Endothelial cell (in vitro differentiated cells): ENCODE data around the gene VAMP3. TPM values are rescaled to one million over a fixed set of nuclear protein-coding genes. Genes with fewer than 3 reads are reported as not detected.

Source experiments
- DNase-seq: peaks from one replicate; pipeline ENCODE4 v3.0.0; 2021; ENCODE audit warnings: low spot score
- H3K27ac Mint-ChIP-seq: one replicate; pipeline ENCODE4 v1.8.0; 2021; ENCODE audit warnings: mixed read lengths, inconsistent platforms; ENCODE audit not compliant: unreplicated experiment
- H3K27me3 Mint-ChIP-seq: one replicate; pipeline ENCODE4 v1.8.0; 2021; ENCODE audit warnings: mild to moderate bottlenecking, moderate library complexity, mixed read lengths, inconsistent platforms; ENCODE audit not compliant: unreplicated experiment
- H3K36me3 Mint-ChIP-seq: one replicate; pipeline ENCODE4 v1.8.0; 2021; ENCODE audit warnings: mild to moderate bottlenecking, low read depth, mixed read lengths, inconsistent platforms; ENCODE audit not compliant: unreplicated experiment
- H3K4me1 Mint-ChIP-seq: one replicate; pipeline ENCODE4 v1.8.0; 2021; ENCODE audit warnings: mild to moderate bottlenecking, mixed read lengths, inconsistent platforms; ENCODE audit not compliant: unreplicated experiment
- H3K4me3 Mint-ChIP-seq: one replicate; pipeline ENCODE4 v1.8.0; 2021; ENCODE audit warnings: mild to moderate bottlenecking, mixed read lengths, inconsistent platforms; ENCODE audit not compliant: unreplicated experiment
- H3K9me3 Mint-ChIP-seq: one replicate; pipeline ENCODE4 v1.8.0; 2021; ENCODE audit warnings: mixed read lengths, inconsistent platforms; ENCODE audit not compliant: unreplicated experiment
- total RNA-seq: library from RNA; stranded (reverse); fragmentation: NEBNext Ultra II Directional; extraction: Animal tissue kit (Norgen Biotek cat#: 25700); gene quantifications from one replicate; pipeline ENCODE4 v1.2.1, GENCODE V29; 2021; ENCODE audit not compliant: unreplicated experiment
- TF ChIP-seq, protein P1 (sequence below): fragments of 200-600 bp; sonication (generic); IDR thresholded peaks from one replicate; pipeline ENCODE4 v1.5.0; 2021; ENCODE audit warnings: antibody characterized with exemption; ENCODE audit not compliant: unreplicated experiment

VAMP3 gene
- total RNA-seq, 1 donor from 2014 or later: 91.0 TPM

DNA sequence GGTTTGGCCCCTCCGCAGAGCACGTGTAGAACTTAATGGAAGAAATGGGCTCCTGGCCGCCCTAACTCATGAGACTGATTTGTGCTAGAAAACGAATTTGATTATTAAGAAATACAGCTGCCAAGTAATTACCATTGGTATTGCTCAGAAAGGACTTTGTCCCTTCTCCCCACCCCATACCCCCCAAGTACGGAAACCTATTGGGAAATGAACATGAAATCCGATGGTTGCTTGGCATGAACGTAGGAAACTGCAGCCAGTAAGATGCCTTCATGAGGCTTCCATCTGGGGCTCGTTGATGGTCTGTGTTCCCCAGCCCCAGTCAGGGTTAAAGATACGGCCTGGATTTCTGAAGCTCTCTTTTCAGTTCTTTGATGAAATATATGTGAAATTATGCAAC lies 34.4 kb downstream of the VAMP3 start:
- Mint-ChIP-seq H3K27ac (no peak overlapping the region), H3K4me3 (no peak overlapping the region), H3K4me1 (no peaks in the 10 kb centered on the region), H3K9me3 (no peaks in the 10 kb centered on the region), H3K36me3 (no peaks in the 10 kb centered on the region), H3K27me3 (no peaks in the 10 kb centered on the region)
- DNase-seq: no peak
- TF ChIP-seq, protein P1, sequence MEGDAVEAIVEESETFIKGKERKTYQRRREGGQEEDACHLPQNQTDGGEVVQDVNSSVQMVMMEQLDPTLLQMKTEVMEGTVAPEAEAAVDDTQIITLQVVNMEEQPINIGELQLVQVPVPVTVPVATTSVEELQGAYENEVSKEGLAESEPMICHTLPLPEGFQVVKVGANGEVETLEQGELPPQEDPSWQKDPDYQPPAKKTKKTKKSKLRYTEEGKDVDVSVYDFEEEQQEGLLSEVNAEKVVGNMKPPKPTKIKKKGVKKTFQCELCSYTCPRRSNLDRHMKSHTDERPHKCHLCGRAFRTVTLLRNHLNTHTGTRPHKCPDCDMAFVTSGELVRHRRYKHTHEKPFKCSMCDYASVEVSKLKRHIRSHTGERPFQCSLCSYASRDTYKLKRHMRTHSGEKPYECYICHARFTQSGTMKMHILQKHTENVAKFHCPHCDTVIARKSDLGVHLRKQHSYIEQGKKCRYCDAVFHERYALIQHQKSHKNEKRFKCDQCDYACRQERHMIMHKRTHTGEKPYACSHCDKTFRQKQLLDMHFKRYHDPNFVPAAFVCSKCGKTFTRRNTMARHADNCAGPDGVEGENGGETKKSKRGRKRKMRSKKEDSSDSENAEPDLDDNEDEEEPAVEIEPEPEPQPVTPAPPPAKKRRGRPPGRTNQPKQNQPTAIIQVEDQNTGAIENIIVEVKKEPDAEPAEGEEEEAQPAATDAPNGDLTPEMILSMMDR: no peak

DNA sequence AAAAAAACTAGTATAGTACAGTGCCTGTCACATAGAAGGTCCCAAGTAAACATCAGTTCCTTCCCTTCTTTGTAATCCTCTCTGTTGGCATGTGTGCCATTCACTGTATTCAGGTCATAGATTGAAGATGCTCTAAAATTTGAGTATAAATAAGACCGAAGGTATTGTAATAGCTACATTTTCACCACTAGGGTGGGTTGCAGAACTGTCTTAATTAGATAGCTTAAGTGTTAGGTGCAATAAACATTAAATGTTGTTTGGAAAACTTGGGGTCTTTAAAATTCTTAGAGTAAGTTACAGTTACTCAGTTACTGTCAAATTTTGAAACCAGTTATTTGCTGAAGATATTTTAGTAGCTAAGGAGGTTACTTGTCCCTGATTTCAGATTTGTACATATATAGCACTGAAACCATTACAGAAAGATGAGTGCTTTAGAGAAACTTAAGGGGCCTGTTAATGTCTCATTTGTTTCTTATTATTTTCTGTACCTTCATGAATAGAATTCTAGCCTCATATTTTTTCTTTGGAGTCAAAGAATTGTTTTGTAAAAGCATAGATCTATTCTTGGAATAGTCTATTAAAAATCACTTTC lies 37.3 kb downstream of the VAMP3 start:
- H3K4me3 Mint-ChIP-seq: no peak overlapping the region
- H3K27me3 Mint-ChIP-seq: no peaks in the 10 kb centered on the region
- H3K9me3 Mint-ChIP-seq: peaks cover 6% of the 10 kb centered on the region
- TF ChIP-seq, protein P1: peak; percentile 72
- H3K4me1 Mint-ChIP-seq: no peaks in the 10 kb centered on the region
- H3K27ac Mint-ChIP-seq: no peak overlapping the region
- DNase-seq: no peak
- H3K36me3 Mint-ChIP-seq: peaks cover 5% of the 10 kb centered on the region

DNA sequence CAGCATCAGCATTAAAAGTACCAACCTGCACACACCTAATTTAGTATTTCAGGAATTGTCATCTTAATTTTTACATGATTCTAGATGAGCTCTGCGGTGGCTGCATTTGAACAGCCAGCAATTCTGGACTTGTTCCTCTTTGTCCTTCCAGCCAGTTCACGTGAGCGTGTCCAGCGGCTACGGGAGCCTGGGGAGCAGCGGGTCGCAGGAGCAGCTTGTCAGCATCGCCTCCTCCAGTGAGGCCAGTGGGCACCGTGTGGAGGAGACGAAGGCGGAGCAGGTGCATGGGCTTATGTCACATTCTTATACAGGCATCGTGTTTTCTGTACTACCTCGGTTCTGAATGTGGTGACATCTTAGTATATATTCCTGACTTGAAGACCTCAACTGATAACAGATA lies 38.6 kb downstream of the VAMP3 start:
- Mint-ChIP-seq H3K27me3 (no peaks in the 10 kb centered on the region), H3K36me3 (peaks cover 15% of the 10 kb centered on the region), H3K4me3 (no peak overlapping the region), H3K4me1 (no peaks in the 10 kb centered on the region), H3K9me3 (peaks cover 15% of the 10 kb centered on the region), H3K27ac (no peak overlapping the region)
- no peak for DNase-seq
- TF ChIP-seq, protein P1: no peak

DNA sequence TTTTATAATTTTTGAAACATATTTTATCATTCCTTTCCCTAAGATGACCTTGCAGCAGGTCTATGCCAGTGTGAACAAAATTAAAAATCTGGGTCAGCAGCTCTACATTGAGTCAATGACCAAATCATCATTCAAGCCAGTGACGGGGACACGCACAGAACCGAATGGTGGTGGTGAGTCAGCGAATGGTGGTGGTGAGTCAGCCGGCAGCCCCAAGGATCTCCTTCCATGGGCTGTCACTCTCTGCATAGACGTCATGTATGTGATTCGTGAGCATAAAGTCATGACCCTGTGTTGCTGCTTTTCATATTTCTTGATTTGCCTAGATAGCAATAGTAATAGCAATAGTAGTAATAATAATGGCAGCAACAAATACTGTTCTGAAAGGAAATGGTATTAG lies 39.3 kb downstream of the VAMP3 start:
- TF ChIP-seq, protein P1: no peak
- no peak for DNase-seq
- Mint-ChIP-seq H3K4me3 (no peak overlapping the region), H3K36me3 (peaks cover 15% of the 10 kb centered on the region), H3K9me3 (peaks cover 15% of the 10 kb centered on the region), H3K27me3 (no peaks in the 10 kb centered on the region), H3K27ac (no peak overlapping the region), H3K4me1 (no peaks in the 10 kb centered on the region)

DNA sequence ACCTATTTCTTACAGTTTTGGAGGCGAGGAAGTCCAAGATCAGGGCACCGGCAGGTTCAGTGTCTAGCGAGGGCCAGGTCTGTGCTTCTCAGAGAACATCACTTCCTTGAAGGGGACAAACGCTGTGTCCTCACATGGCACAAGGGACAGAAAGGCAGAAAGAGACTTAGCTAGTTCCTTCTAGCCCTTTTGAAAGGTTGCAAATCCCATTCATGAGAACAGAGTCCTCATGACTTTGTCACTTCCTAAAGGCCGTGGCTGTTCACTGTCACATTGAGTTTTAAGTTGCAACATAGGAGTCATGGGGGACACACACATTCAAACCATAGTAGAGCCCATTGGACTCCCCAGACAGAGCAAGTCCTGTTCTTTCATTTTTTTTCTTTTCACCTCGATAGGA lies 40.4 kb downstream of the VAMP3 start:
- TF ChIP-seq, protein P1: no peak

More for the DNA sequence above, 40.4 kb downstream of the VAMP3 start:
- peaks cover 15% of the 10 kb centered on the region for H3K36me3 Mint-ChIP-seq
- no peaks in the 10 kb centered on the region for H3K4me1 Mint-ChIP-seq
- H3K4me3 Mint-ChIP-seq: no peak overlapping the region
- peaks cover 15% of the 10 kb centered on the region for H3K9me3 Mint-ChIP-seq
- no peak overlapping the region for H3K27ac Mint-ChIP-seq
- no peaks in the 10 kb centered on the region for H3K27me3 Mint-ChIP-seq
- DNase-seq: no peak
